Measurements from ENCODE around the gene ALMS1. TPM values are rescaled to one million over a fixed set of nuclear protein-coding genes. Genes with fewer than 3 reads are reported as not detected.
A peak's percentile ranks its signal among the peaks of the same experiment; 100 is the strongest.

The ALMS1 gene
- total and polyA plus RNA-seq, 9 of the 15 experiments (the other 6 are each of a cell fraction or from before 2014, with no cell fraction given) = 1.4 to 26.3 (median 13.6) TPM

GRCh38 chr2:73385504-73386341 is at the start of gene ALMS1 (continued):
- TF ChIP-seq FOXP4 (CRISPR knock-in tag; IDR thresholded peaks at IDR 0.05; ENCODE audit: borderline replicate concordance) (no peak), POLR2A (conservative IDR thresholded peaks at IDR 0.05) (peak; percentile 73), ATF2 (CRISPR knock-in tag; IDR thresholded peaks at IDR 0.05) (no peak), DACH1 (IDR thresholded peaks at IDR 0.05; ENCODE audit: partially characterized antibody) (no peak)

GRCh38 chr2:73337828-73338227 is 47.8 kb upstream of the ALMS1 start:
- no peak overlapping the region for H2AFZ ChIP-seq (ENCODE audit: low read depth, low read length)
- no peaks in the 10 kb centered on the region for H3K36me3 ChIP-seq (ENCODE audit: control insufficient read depth, insufficient read depth, low read length)
- ATAC-seq = no peak
- intact Hi-C loops (cut with micrococcal nuclease) (no loop called here), in situ Hi-C loops (cut with MboI) (no loop called here)
- no peaks in the 10 kb centered on the region for H4K20me1 ChIP-seq (replicated peaks; ENCODE audit: control insufficient read depth, insufficient read depth, low read length)
- no peak for FAIRE-seq
- no peaks in the 10 kb centered on the region for H3K9me3 ChIP-seq (replicated peaks; ENCODE audit: control insufficient read depth, insufficient read depth, low read depth, low read length)
- H3K9me1 ChIP-seq (ENCODE audit: control insufficient read depth, insufficient read depth, low read length) = no peaks in the 10 kb centered on the region
- no peak overlapping the region for H3K9ac ChIP-seq (ENCODE audit: insufficient read depth in 1 of 2, low read depth in 2 of 2, low read length in 2 of 2)
- no peaks in the 10 kb centered on the region for H3K4me1 ChIP-seq (replicated peaks in 1 of 2; ENCODE audit: control insufficient read depth in 2 of 2, insufficient read depth in 2 of 2, low read length in 2 of 2)
- H3K27me3 ChIP-seq (ENCODE audit: control insufficient read depth in 2 of 2, insufficient read depth in 2 of 2, low read length in 2 of 2) = peaks cover 5 to 7% of the 10 kb centered on the region in 2 experiments; a peak in 1 of 5 replicates
- WGBS (ENCODE audit: insufficient coverage, low coverage, missing lambda C conversion rate) = 0% methylated on average over 3 of the region's 3 CpGs
- H3K4me3 ChIP-seq = no peak overlapping the region
- ChIA-PET CTCF (ENCODE audit: low intra/inter-chr PET ratio) (no interaction called here), POLR2A (no interaction called here)
- DNase-seq (ENCODE audit: extremely low read depth in 1 of 4, low spot score in 3 of 4) = no peak
- BruUV-seq (replicated peaks) = no TSS peak
- no peak overlapping the region for H3K4me2 ChIP-seq (ENCODE audit: insufficient read depth, low read length)
- no peaks in the 10 kb centered on the region for H3K79me2 ChIP-seq (ENCODE audit: control insufficient read depth, insufficient read depth, low read length)
- H3K27ac ChIP-seq (ENCODE audit: extremely low read depth, low read depth, low read length) = no peak overlapping the region
- TF ChIP-seq ZNF395 (CRISPR knock-in tag; IDR thresholded peaks at IDR 0.05) (no peak), ZNF780A (CRISPR knock-in tag; IDR thresholded peaks at IDR 0.05) (no peak), CBFA2T2 (conservative IDR thresholded peaks at IDR 0.05) (no peak), CAMTA2 (CRISPR knock-in tag; conservative IDR thresholded peaks at IDR 0.05) (no peak), ZBTB26 (CRISPR knock-in tag; IDR thresholded peaks at IDR 0.05) (no peak), MEF2D (tag; conservative IDR thresholded peaks at IDR 0.05; ENCODE audit: low read depth) (no peak), ZBTB8A (IDR thresholded peaks at IDR 0.05; ENCODE audit: partially characterized antibody) (no peak), ZEB2 (IDR thresholded peaks at IDR 0.05) (no peak), ADNP (tag; IDR thresholded peaks at IDR 0.05) (no peak), PTTG1 (tag; IDR thresholded peaks at IDR 0.05; ENCODE audit: low read depth) (no peak), ATF4 (CRISPR knock-in tag; IDR thresholded peaks at IDR 0.05) (no peak)

Measured in K562 (cell line).